ENCODE data around the gene LNX1.
"Not testable (repeated sequence)": the region's sequence is repeated elsewhere in the genome, so short reads cannot be mapped to it uniquely, and the experiment has no call there.

Gene LNX1

GRCh38 chr4:53432528-53433424 is 158.5 kb downstream of the LNX1 start:
- no peak overlapping the region for H3K4me3 ChIP-seq

DNA sequence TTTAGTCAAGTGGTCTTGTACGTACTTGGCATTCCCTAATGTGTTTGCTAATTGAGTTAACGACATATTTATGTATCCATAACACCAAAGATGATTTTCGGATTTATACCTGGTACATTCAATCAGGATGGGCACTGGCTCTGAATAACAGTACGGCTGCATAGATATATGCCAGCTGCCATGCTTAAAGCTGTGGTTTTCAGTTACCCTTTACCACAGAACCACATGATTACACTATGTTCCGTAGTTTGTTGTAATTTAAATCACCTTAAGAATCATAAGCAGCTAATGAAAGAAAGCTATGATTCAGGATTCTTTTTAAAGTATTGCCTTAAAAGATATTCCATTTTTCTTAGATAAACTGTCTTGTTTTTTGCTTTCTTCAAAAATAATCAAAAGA is 160.2 kb downstream of the LNX1 start:
- Histone ChIP-seq H3K4me3 (no peak overlapping the region), H3K27ac (no peak overlapping the region)

More at GRCh38 chr4:53432528-53433424, 158.5 kb downstream of the LNX1 start:
- no peak overlapping the region for H3K27ac ChIP-seq

GRCh38 chr4:53427366-53427765 is 163.9 kb downstream of the LNX1 start:
- no peak overlapping the region for H3K4me3 ChIP-seq
- H3K27ac ChIP-seq, result no peak overlapping the region

DNA sequence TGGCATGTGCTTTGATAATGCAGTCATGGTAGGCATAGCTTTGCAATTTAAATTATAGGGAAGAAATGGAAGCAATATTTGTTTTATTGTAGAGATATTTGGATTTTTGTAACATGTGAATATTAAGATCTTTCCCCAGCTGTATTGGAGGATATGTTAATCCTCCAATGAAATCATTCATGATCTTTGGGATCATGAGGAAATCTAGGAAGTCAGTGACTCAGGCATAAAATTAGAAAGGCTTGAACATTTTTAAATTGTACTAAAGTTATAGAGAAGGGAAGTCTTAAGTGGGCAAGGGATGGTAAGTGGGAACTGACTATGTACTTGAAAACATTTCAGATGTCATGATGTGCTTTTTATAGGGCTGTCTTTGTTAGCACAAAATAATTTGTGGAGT is 167.0 kb downstream of the LNX1 start:
- no peak overlapping the region for H3K4me3 ChIP-seq
- no peak overlapping the region for H3K27ac ChIP-seq

DNA sequence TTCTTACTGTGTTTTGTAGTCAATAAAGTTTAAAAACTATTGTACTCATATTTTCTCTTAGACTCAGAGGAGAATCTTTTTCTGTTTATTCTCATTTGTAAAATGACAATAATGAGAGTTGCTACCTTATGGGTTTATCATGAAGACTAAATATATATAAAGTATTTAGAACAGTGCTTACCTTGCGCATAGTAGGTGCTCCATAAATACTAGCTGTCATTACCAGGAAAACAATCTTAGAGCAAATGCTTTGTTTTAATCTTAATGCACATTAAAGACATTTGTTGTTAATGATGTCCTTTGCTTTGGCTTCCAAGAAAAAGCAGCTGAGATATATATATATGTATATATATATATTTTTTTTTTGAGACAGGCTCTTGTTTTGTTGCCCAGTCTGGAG is 168.9 kb downstream of the LNX1 start:
- no peak overlapping the region for H3K27ac ChIP-seq

GRCh38 chr4:53421791-53422190 is 169.5 kb downstream of the LNX1 start:
- Histone ChIP-seq H3K4me3 (no peak overlapping the region), H3K27ac (no peak overlapping the region)

More for the DNA sequence above, 168.9 kb downstream of the LNX1 start:
- H3K4me3 ChIP-seq, result no peak overlapping the region

DNA sequence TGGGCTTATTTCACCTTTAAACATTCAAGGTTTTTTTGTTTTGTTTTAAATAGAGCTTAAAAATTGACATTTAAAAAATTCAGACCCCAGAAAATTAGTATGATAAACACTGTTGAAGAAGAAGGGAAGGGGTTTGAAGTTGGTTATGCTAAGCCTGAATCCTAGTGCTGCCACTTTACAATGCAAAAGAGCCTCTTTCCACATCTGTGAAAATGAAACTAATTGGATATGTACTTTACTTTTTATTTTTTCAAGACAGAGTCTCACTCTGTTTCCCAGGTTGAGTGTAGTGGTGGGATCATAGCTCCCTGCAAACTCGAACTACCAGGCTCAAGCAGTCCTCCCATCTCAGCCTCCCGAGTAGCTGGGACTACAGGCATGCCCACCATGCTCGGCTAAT is 172.1 kb downstream of the LNX1 start:
- no peak overlapping the region for H3K4me3 ChIP-seq
- no peak overlapping the region for H3K27ac ChIP-seq

DNA sequence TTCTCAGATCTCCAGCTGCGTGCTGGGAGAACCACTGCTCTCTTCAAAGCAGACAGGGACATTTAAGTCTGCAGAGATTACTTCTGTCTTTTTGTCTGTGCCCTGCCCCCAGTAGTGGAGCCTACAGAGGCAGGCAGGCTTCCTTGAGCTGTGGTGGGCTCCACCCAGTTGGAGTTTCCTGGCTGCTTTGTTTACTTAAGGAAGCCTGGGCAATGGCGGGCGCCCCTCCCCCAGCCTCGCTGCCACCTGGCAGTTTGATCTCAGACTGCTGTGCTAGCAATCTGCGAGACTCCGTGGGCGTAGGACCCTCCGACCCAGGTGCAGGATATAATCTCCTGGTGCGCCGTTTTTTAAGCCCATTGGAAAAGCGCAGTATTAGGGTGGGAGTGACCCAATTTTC is 181.8 kb downstream of the LNX1 start:
- H3K4me3 ChIP-seq, H3K27ac ChIP-seq: not testable (repeated sequence)
